Suprapubic skin (tissue), 4 donors: ENCODE data around the gene ARL13B. TPM values are rescaled to one million over a fixed set of nuclear protein-coding genes. Genes with fewer than 3 reads are reported as not detected.
"Not testable (repeated sequence)": the region's sequence is repeated elsewhere in the genome, so short reads cannot be mapped to it uniquely, and the experiment has no call there.

ENCODE experiments used
- DNase-seq, 2 donors: peaks; one replicate each; pipeline ENCODE4 v3.0.0-alpha.2; 2019; ENCODE audit warnings: low spot score in 2 of 2
- H3K27ac ChIP-seq: fragments of 200-600 bp; sonication (generic); one replicate; pipeline ENCODE4 v1.5.1; 2019
- H3K27me3 ChIP-seq: fragments of 200-600 bp; sonication (generic); one replicate; pipeline ENCODE4 v1.5.1; 2019
- H3K36me3 ChIP-seq: fragments of 200-600 bp; sonication (generic); one replicate; pipeline ENCODE4 v1.5.1; 2019
- H3K4me1 ChIP-seq: fragments of 200-600 bp; sonication (generic); one replicate; pipeline ENCODE4 v1.5.1; 2019
- H3K4me3 ChIP-seq: fragments of 200-600 bp; sonication (generic); one replicate; pipeline ENCODE4 v1.5.1; 2019; ENCODE audit warnings: mild to moderate bottlenecking
- H3K9me3 ChIP-seq: fragments of 200-600 bp; sonication (generic); one replicate; pipeline ENCODE4 v1.5.1; 2019
- CTCF ChIP-seq, 2 donors: fragments of 200-600 bp in 1 of 2; fragments of 450-650 bp in 1 of 2; sonication (generic) in 1 of 2; IDR thresholded peaks; one replicate each; pipeline ENCODE4 v1.5.1; 2016 to 2019; ENCODE audit warnings: antibody characterized with exemption in 2 of 2, mild to moderate bottlenecking in 1 of 2, moderate library complexity in 1 of 2
- EP300 ChIP-seq: sonication (generic); formaldehyde crosslinking; IDR thresholded peaks from one replicate; pipeline ENCODE4 v1.6.1; 2017; ENCODE audit warnings: antibody characterized with exemption
- POLR2A ChIP-seq, 2 donors: fragments of 450-650 bp; IDR thresholded peaks; one replicate each; pipeline ENCODE4 v1.6.1; 2017; ENCODE audit warnings: antibody characterized with exemption in 2 of 2, mild to moderate bottlenecking in 2 of 2, moderate library complexity in 2 of 2
- POLR2AphosphoS5 ChIP-seq, 3 donors: sonication (generic); formaldehyde crosslinking; IDR thresholded peaks; one replicate each; pipeline ENCODE4 v1.6.1; 2017; ENCODE audit warnings: antibody characterized with exemption in 3 of 3
- WGBS: methylation state at CpG from one replicate; pipeline ENCODE4 v1.1.5; 2018; 5-methylcytosine and 5-hydroxymethylcytosine counted together
- total RNA-seq, 4 donors: library from RNA; depleted of rRNA; stranded (reverse); fragments of >200 nt; gene quantifications; one replicate each; pipeline ENCODE4 v1.1.0, GENCODE V29; 2016

Gene ARL13B
- total RNA-seq, 4 donors from 2014 or later = 5.7 to 8.2 (median 6.3) TPM

- H3K36me3 ChIP-seq = no peaks in the 10 kb centered on the region
- no peak overlapping the region for H3K4me3 ChIP-seq
- no peak for DNase-seq
- 96% methylated on average over 1 of the region's 1 CpG for WGBS
- no peaks in the 10 kb centered on the region for H3K4me1 ChIP-seq
- no peak for TF ChIP-seq EP300
- no peak for TF ChIP-seq POLR2A (IDR thresholded peaks at IDR 0.05)
- no peak for TF ChIP-seq POLR2AphosphoS5 (IDR thresholded peaks at IDR 0.05)
- TF ChIP-seq CTCF (IDR thresholded peaks at IDR 0.05) = no peak
- H3K27me3 ChIP-seq = no peaks in the 10 kb centered on the region
- no peak overlapping the region for H3K27ac ChIP-seq
- H3K9me3 ChIP-seq = no peaks in the 10 kb centered on the region
Measured at GRCh38 chr3:93961026-93961425, 18.9 kb upstream of the ARL13B start.

GRCh38 chr3:93961489-93961888 is 18.5 kb upstream of the ARL13B start:
- H3K27me3 ChIP-seq = no peaks in the 10 kb centered on the region
- WGBS = 38% methylated on average over 1 of the region's 1 CpG
- DNase-seq = no peak
- no peaks in the 10 kb centered on the region for H3K4me1 ChIP-seq
- no peak for TF ChIP-seq POLR2A (IDR thresholded peaks at IDR 0.05)
- no peak for TF ChIP-seq CTCF (IDR thresholded peaks at IDR 0.05)
- no peak for TF ChIP-seq POLR2AphosphoS5 (IDR thresholded peaks at IDR 0.05)
- no peak for TF ChIP-seq EP300
- no peaks in the 10 kb centered on the region for H3K36me3 ChIP-seq
- H3K27ac ChIP-seq = no peak overlapping the region
- H3K9me3 ChIP-seq = no peaks in the 10 kb centered on the region
- no peak overlapping the region for H3K4me3 ChIP-seq

- Histone ChIP-seq H3K27me3 (no peaks in the 10 kb centered on the region), H3K27ac (no peak overlapping the region), H3K9me3 (no peaks in the 10 kb centered on the region), H3K36me3 (no peaks in the 10 kb centered on the region), H3K4me1 (no peaks in the 10 kb centered on the region), H3K4me3 (no peak overlapping the region)
- no peak for TF ChIP-seq POLR2AphosphoS5 (IDR thresholded peaks at IDR 0.05)
- TF ChIP-seq EP300 = no peak
- no peak for TF ChIP-seq POLR2A (IDR thresholded peaks at IDR 0.05)
- no peak for TF ChIP-seq CTCF (IDR thresholded peaks at IDR 0.05)
- DNase-seq = no peak
- 89% methylated on average over 3 of the region's 3 CpGs for WGBS
Measured at GRCh38 chr3:93962798-93963197, 17.2 kb upstream of the ARL13B start.

GRCh38 chr3:93965106-93965505 is 14.8 kb upstream of the ARL13B start:
- not testable (repeated sequence) for H3K4me1 ChIP-seq, H3K9me3 ChIP-seq, H3K4me3 ChIP-seq, H3K36me3 ChIP-seq, H3K27ac ChIP-seq, DNase-seq, H3K27me3 ChIP-seq
- 98% methylated on average over 19 of the region's 19 CpGs for WGBS

GRCh38 chr3:93969443-93969842 is 10.5 kb upstream of the ARL13B start:
- H3K4me3 ChIP-seq = no peak overlapping the region
- no peak for DNase-seq
- H3K9me3 ChIP-seq = no peaks in the 10 kb centered on the region
- no peaks in the 10 kb centered on the region for H3K36me3 ChIP-seq
- WGBS = 48% methylated on average over 3 of the region's 3 CpGs
- no peaks in the 10 kb centered on the region for H3K27me3 ChIP-seq
- TF ChIP-seq CTCF (IDR thresholded peaks at IDR 0.05) (no peak), POLR2A (IDR thresholded peaks at IDR 0.05) (no peak), EP300 (no peak), POLR2AphosphoS5 (IDR thresholded peaks at IDR 0.05) (no peak)
- no peak overlapping the region for H3K27ac ChIP-seq
- H3K4me1 ChIP-seq = peaks cover 14% of the 10 kb centered on the region

- Histone ChIP-seq H3K9me3 (no peaks in the 10 kb centered on the region), H3K4me3 (no peak overlapping the region), H3K27ac (no peak overlapping the region), H3K27me3 (no peaks in the 10 kb centered on the region), H3K36me3 (no peaks in the 10 kb centered on the region), H3K4me1 (peaks cover 14% of the 10 kb centered on the region)
- TF ChIP-seq POLR2AphosphoS5 (IDR thresholded peaks at IDR 0.05) (no peak), EP300 (no peak), CTCF (IDR thresholded peaks at IDR 0.05) (no peak), POLR2A (IDR thresholded peaks at IDR 0.05) (no peak)
- 89% methylated on average over 1 of the region's 1 CpG for WGBS
- DNase-seq = no peak
Measured at GRCh38 chr3:93969997-93970396, 10.0 kb upstream of the ARL13B start.
